GM12878 (cell line): ENCODE measurements around the gene FUT6. TPM values are rescaled to one million over a fixed set of nuclear protein-coding genes. Genes with fewer than 3 reads are reported as not detected.
A peak's percentile ranks its signal among the peaks of the same experiment; 100 is the strongest.

ENCODE experiments used
- BMI1 ChIP-seq: fragments of 450-650 bp; IDR thresholded peaks from 2 replicates; pipeline ENCODE4 v1.6.1; 2016; ENCODE audit warnings: mild to moderate bottlenecking, moderate library complexity, borderline replicate concordance
- CHD4 ChIP-seq: fragments of 200-600 bp; sonication (generic); IDR thresholded peaks from 2 replicates; pipeline ENCODE4 v1.6.1; 2016; ENCODE audit warnings: mild to moderate bottlenecking
- CREB1 ChIP-seq: IDR thresholded peaks from 2 replicates; pipeline ENCODE4 v1.6.1; 2012; ENCODE audit warnings: low read depth, mild to moderate bottlenecking, inconsistent platforms
- EP300 ChIP-seq, 2 experiments: fragments of 150-350 bp in 1 of 2; IDR thresholded peaks; 2 replicates each; pipeline ENCODE4 v1.6.1; 2011 to 2012; ENCODE audit warnings: low read depth in 2 of 2, low read length in 2 of 2, borderline replicate concordance in 1 of 2, improper control_type of control experiment in 1 of 2, inconsistent platforms in 1 of 2; ENCODE audit not compliant: control insufficient read depth in 1 of 2
- KAT2A ChIP-seq: conservative IDR thresholded peaks from 2 replicates; pipeline ENCODE4 v1.6.1; 2011; ENCODE audit warnings: low read depth, low read length; ENCODE audit not compliant: control insufficient read depth
- KDM1A ChIP-seq: fragments of 200-600 bp; sonication (generic); IDR thresholded peaks from 2 replicates; pipeline ENCODE4 v1.6.1; 2016; ENCODE audit warnings: borderline replicate concordance
- MEF2B ChIP-seq: fragments of 450-650 bp; IDR thresholded peaks from 2 replicates; pipeline ENCODE4 v1.6.1; 2018; ENCODE audit warnings: mild to moderate bottlenecking, moderate library complexity; ENCODE audit not compliant: partially characterized antibody, poor library complexity, severe bottlenecking
- NFYA ChIP-seq: IDR thresholded peaks from 2 replicates; pipeline ENCODE4 v1.6.1; 2011; ENCODE audit warnings: low read depth, mild to moderate bottlenecking, low read length, improper control_type of control experiment, borderline replicate concordance
- PML ChIP-seq: IDR thresholded peaks from 2 replicates; pipeline ENCODE4 v1.6.1; 2012; ENCODE audit warnings: low read length, inconsistent platforms
- POLR2AphosphoS5 ChIP-seq: IDR thresholded peaks from 2 replicates; pipeline ENCODE4 v1.6.1; 2011; ENCODE audit warnings: mild to moderate bottlenecking, low read length, inconsistent platforms
- SIX5 ChIP-seq: IDR thresholded peaks from 2 replicates; pipeline ENCODE4 v1.6.1; 2011; ENCODE audit warnings: mild to moderate bottlenecking, low read depth, low read length, moderate library complexity; ENCODE audit not compliant: severe bottlenecking
- SMC3 ChIP-seq: IDR thresholded peaks from 2 replicates; pipeline ENCODE4 v1.6.1; 2011; ENCODE audit warnings: low read length, improper control_type of control experiment, borderline replicate concordance
- SREBF1 ChIP-seq: IDR thresholded peaks from 2 replicates; pipeline ENCODE4 v1.6.1; 2012; ENCODE audit warnings: mild to moderate bottlenecking, low read length
- STAT3 ChIP-seq: IDR thresholded peaks from 2 replicates; pipeline ENCODE4 v1.6.1; 2011; ENCODE audit warnings: low read depth, low read length, improper control_type of control experiment
- YBX1 ChIP-seq: fragments of 450-650 bp; IDR thresholded peaks from 2 replicates; pipeline ENCODE4 v1.6.1; 2016; ENCODE audit warnings: antibody characterized with exemption
- ZZZ3 ChIP-seq: IDR thresholded peaks from 2 replicates; pipeline ENCODE4 v1.6.1; 2011; ENCODE audit warnings: low read depth; ENCODE audit not compliant: control insufficient read depth, insufficient read length
- polyA plus RNA-seq, 11 experiments: library from polyadenylated mRNA; depleted of rRNA in 4 of 11; unstranded in 6 of 11; stranded (reverse) in 5 of 11; fragments of >200 nt; fragmentation: Nextera tagmentation in 4 of 11; fragmentation: Illumina TruSeq in 1 of 11; extraction: Ambion mirVana in 4 of 11; extraction: Trizol in 1 of 11; gene quantifications; 1 replicate in 1 of 11; 2 replicates in 10 of 11; pipeline versions ENCODE4 v1.2.1 to v1.2.3, GENCODE V29; 2011 to 2016; ENCODE audit warnings: inconsistent platforms in 2 of 11, missing spikeins in 2 of 11, low read depth in 1 of 11
- total RNA-seq, 4 experiments: library from RNA; depleted of rRNA in 3 of 4; stranded (reverse); fragments of >200 nt in 3 of 4; fragmentation: Illumina TruSeq in 1 of 4; extraction: Trizol in 1 of 4; gene quantifications; 2 replicates each; pipeline versions ENCODE4 v1.2.1 to v1.2.3, GENCODE V29; 2013 to 2021
- TF ChIP-seq, protein P1 (sequence below): fragments of 450-650 bp; IDR thresholded peaks from 2 replicates; pipeline ENCODE4 v1.6.1; 2016; ENCODE audit warnings: mild to moderate bottlenecking, moderate library complexity, borderline replicate concordance
- TF ChIP-seq, protein P2 (sequence below): fragments of 450-650 bp; IDR thresholded peaks from 2 replicates; pipeline ENCODE4 v1.6.1; 2017; ENCODE audit warnings: mild to moderate bottlenecking
- TF ChIP-seq, protein P3 (sequence below): IDR thresholded peaks from 2 replicates; pipeline ENCODE4 v1.6.1; 2012; ENCODE audit warnings: low read depth, low read length, improper control_type of control experiment
- TF ChIP-seq, protein P4 (sequence below): IDR thresholded peaks from 2 replicates; pipeline ENCODE4 v1.6.1; 2012; ENCODE audit warnings: low read length, inconsistent platforms
- TF ChIP-seq, protein P5 (sequence below): IDR thresholded peaks from 2 replicates; pipeline ENCODE4 v1.6.1; 2012; ENCODE audit warnings: low read depth, low read length, improper control_type of control experiment

Gene FUT6
- total and polyA plus RNA-seq, 10 of the 15 experiments (the other 5 are each of a cell fraction or from before 2014, with no cell fraction given), result not detected

DNA sequence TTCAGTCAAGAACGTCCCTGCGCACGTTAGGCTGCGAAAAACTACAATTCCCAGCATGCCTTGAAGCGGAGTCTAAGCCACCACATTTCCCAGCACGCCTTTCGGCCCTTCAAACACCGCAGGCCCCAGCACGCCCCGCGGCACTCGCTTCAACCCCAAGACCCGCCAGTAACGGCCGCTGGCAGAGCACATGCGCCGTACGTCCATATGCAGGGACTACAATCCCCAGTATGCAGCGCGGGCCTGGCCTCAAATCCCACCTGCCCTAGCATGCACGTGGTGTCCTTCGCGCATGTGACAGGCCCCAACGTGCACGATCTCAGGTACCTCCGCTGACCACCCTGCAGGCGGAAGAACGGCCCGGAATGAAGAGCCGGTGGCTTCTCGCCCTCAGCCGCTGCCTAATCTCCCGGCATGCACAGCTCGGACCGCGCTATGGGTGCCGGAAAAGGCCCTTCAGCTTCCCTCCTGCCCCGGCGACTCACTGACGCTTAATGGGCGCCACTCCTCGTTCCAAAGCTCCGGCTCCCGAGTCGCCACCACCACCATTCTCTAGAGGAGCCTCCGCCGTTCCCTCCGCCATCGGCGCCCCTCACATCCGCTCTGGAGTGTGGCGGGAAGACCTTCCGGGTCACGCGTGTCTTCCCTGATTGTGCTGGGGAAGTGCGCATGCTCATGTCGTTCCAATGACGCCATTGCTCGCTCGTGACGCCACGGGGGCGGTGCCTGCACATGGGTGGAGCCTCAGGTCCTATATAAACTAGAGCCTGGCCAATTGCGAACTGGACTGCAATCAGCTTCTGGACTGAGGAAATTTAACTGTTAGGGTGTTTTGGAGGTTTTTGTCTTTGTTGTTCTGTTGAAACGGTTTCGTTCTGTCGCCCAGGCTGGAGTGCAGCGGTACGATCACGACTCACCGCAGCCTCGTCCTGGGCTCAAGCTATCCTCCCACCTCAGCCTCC lies 48.7 kb downstream of the FUT6 start, which contains the start of gene DUS3L (continued):
- peak; percentile 90 for TF ChIP-seq SIX5
- no peak for TF ChIP-seq ZZZ3
- TF ChIP-seq CREB1, result peak; percentile 99
- TF ChIP-seq YBX1, result no peak
- TF ChIP-seq KAT2A, result no peak
- peak; percentile 66; the same call in 1 of the 2 replicates for TF ChIP-seq PML
- peak; percentile 46 for TF ChIP-seq MEF2B
- TF ChIP-seq, protein P1, sequence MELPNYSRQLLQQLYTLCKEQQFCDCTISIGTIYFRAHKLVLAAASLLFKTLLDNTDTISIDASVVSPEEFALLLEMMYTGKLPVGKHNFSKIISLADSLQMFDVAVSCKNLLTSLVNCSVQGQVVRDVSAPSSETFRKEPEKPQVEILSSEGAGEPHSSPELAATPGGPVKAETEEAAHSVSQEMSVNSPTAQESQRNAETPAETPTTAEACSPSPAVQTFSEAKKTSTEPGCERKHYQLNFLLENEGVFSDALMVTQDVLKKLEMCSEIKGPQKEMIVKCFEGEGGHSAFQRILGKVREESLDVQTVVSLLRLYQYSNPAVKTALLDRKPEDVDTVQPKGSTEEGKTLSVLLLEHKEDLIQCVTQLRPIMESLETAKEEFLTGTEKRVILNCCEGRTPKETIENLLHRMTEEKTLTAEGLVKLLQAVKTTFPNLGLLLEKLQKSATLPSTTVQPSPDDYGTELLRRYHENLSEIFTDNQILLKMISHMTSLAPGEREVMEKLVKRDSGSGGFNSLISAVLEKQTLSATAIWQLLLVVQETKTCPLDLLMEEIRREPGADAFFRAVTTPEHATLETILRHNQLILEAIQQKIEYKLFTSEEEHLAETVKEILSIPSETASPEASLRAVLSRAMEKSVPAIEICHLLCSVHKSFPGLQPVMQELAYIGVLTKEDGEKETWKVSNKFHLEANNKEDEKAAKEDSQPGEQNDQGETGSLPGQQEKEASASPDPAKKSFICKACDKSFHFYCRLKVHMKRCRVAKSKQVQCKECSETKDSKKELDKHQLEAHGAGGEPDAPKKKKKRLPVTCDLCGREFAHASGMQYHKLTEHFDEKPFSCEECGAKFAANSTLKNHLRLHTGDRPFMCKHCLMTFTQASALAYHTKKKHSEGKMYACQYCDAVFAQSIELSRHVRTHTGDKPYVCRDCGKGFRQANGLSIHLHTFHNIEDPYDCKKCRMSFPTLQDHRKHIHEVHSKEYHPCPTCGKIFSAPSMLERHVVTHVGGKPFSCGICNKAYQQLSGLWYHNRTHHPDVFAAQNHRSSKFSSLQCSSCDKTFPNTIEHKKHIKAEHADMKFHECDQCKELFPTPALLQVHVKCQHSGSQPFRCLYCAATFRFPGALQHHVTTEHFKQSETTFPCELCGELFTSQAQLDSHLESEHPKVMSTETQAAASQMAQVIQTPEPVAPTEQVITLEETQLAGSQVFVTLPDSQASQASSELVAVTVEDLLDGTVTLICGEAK, result peak; percentile 96
- TF ChIP-seq, protein P2, sequence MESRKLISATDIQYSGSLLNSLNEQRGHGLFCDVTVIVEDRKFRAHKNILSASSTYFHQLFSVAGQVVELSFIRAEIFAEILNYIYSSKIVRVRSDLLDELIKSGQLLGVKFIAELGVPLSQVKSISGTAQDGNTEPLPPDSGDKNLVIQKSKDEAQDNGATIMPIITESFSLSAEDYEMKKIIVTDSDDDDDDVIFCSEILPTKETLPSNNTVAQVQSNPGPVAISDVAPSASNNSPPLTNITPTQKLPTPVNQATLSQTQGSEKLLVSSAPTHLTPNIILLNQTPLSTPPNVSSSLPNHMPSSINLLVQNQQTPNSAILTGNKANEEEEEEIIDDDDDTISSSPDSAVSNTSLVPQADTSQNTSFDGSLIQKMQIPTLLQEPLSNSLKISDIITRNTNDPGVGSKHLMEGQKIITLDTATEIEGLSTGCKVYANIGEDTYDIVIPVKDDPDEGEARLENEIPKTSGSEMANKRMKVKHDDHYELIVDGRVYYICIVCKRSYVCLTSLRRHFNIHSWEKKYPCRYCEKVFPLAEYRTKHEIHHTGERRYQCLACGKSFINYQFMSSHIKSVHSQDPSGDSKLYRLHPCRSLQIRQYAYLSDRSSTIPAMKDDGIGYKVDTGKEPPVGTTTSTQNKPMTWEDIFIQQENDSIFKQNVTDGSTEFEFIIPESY, result no peak
- TF ChIP-seq KDM1A, result no peak
- TF ChIP-seq, protein P3, sequence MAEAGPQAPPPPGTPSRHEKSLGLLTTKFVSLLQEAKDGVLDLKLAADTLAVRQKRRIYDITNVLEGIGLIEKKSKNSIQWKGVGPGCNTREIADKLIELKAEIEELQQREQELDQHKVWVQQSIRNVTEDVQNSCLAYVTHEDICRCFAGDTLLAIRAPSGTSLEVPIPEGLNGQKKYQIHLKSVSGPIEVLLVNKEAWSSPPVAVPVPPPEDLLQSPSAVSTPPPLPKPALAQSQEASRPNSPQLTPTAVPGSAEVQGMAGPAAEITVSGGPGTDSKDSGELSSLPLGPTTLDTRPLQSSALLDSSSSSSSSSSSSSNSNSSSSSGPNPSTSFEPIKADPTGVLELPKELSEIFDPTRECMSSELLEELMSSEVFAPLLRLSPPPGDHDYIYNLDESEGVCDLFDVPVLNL, result peak; percentile 56
- TF ChIP-seq, protein P4, sequence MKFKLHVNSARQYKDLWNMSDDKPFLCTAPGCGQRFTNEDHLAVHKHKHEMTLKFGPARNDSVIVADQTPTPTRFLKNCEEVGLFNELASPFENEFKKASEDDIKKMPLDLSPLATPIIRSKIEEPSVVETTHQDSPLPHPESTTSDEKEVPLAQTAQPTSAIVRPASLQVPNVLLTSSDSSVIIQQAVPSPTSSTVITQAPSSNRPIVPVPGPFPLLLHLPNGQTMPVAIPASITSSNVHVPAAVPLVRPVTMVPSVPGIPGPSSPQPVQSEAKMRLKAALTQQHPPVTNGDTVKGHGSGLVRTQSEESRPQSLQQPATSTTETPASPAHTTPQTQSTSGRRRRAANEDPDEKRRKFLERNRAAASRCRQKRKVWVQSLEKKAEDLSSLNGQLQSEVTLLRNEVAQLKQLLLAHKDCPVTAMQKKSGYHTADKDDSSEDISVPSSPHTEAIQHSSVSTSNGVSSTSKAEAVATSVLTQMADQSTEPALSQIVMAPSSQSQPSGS, result no peak
- TF ChIP-seq SREBF1, result peak; percentile 72; the same call in 1 of the 2 replicates
- no peak for TF ChIP-seq EP300 (IDR thresholded peaks at IDR 0.05; ENCODE audit: borderline replicate concordance in 1 of 2, control insufficient read depth in 1 of 2, low read depth in 2 of 2, low read length in 2 of 2)
- TF ChIP-seq POLR2AphosphoS5, result peak; percentile 95
- TF ChIP-seq BMI1, result no peak
- no peak for TF ChIP-seq NFYA
- TF ChIP-seq, protein P5, sequence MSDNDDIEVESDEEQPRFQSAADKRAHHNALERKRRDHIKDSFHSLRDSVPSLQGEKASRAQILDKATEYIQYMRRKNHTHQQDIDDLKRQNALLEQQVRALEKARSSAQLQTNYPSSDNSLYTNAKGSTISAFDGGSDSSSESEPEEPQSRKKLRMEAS, result peak; percentile 97
- no peak for TF ChIP-seq SMC3
- TF ChIP-seq STAT3, result no peak
- no peak for TF ChIP-seq CHD4
